Stomach smooth muscle (tissue), 2 donors: ENCODE data around the gene BCL2L15.

ENCODE experiments used
- H3K27ac ChIP-seq: one replicate; pipeline ENCODE4 v1.7.0; 2013; ENCODE audit warnings: mild to moderate bottlenecking, low read length, inconsistent platforms
- H3K27me3 ChIP-seq, 2 donors: one replicate each; pipeline ENCODE4 v1.7.0; 2013; ENCODE audit warnings: low read length in 2 of 2; ENCODE audit not compliant: insufficient read depth in 2 of 2, control insufficient read depth in 1 of 2
- H3K36me3 ChIP-seq, 2 donors: one replicate each; pipeline ENCODE4 v1.7.0; 2013; ENCODE audit warnings: low read length in 2 of 2; ENCODE audit not compliant: control insufficient read depth in 2 of 2, insufficient read depth in 2 of 2
- H3K4me1 ChIP-seq: one replicate; pipeline ENCODE4 v1.7.0; 2013; ENCODE audit warnings: low read length; ENCODE audit not compliant: control insufficient read depth, insufficient read depth
- H3K4me3 ChIP-seq, 2 donors: one replicate each; pipeline ENCODE4 v1.7.0; 2013; ENCODE audit warnings: low read length in 2 of 2
- H3K9ac ChIP-seq, 2 donors: one replicate each; pipeline ENCODE4 v1.7.0; 2013; ENCODE audit warnings: low read length in 2 of 2, mild to moderate bottlenecking in 1 of 2
- H3K9me3 ChIP-seq, 2 donors: one replicate each; pipeline ENCODE4 v1.7.0; 2013; ENCODE audit warnings: low read length in 2 of 2; ENCODE audit not compliant: control insufficient read depth in 2 of 2
- donor health status: healthy.
- donor health status: Pancreatic carcinoma.

BCL2L15 gene

DNA sequence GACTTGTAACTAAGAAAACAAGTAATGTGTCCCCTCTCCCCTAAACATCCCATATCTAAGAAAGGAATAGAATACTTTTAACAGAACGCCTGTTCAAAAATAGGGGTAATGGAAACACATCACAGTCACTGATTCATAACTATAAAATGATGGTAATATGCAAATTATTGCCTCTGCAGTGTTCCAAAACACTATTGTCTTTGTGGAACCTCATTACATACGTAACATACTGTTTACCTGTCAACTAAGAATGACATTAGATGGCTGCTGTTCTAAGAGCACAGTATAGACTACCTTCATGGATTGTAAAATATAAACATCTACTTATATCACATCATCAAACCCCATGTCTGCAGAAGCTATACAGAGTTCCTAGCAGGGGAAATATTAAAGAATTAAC lies 3.4 kb upstream of the BCL2L15 start:
- Histone ChIP-seq H3K9ac (no peak overlapping the region), H3K27ac (no peak overlapping the region), H3K4me1 (no peaks in the 10 kb centered on the region), H3K27me3 (no peaks in the 10 kb centered on the region), H3K36me3 (peaks cover 0 to 6% of the 10 kb centered on the region in 2 donors), H3K4me3 (no peak overlapping the region), H3K9me3 (no peaks in the 10 kb centered on the region)

DNA sequence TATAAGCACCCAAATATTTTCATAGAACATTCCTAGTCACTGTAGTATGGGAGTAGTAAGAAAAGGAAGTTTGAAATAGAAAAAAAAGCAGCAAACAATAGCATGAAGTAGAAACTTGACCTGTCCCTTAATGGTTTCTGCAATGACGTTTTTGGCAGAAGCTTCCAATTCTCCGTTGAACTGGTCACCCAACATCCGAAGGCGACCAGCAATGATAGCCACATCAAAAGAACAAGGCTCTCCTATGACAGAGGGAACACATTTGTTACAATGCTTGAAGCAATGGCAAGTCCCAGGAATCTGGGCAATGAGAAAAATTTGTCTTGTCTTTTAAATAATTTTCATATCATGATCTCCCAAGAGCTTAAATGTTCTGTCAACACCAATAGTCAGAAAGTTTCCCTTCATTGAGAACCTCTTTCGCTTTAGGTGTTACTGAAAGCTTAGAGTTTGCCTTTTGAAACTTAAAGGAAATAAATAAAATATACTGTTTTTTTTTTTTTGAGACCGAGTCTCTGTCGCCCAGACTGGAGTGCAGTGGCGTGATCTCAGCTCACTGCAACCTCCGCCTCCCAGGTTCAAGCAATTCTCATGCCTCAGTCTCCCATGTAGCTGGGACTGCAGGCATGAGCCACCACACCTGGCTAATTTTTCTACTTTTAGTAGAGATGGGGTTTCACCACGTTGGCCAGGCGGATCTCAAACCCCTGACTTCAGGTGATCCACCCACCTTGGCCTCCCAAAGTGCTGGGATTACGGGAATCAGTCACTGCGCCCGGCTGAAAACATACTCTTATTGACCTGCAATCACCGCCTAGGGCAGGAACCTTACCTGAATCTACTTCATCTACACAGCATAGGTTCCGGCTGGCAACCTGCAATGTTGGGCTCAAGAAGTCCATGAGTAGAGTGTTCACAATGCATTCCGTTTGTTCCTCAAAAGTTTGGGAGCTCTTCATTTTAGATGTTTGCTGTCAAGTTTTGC lies 672 bp downstream of the BCL2L15 start:
- no peak overlapping the region for H3K27ac ChIP-seq
- no peaks in the 10 kb centered on the region for H3K4me1 ChIP-seq
- H3K27me3 ChIP-seq = no peaks in the 10 kb centered on the region
- H3K9ac ChIP-seq = no peak overlapping the region
- no peaks in the 10 kb centered on the region for H3K36me3 ChIP-seq
- no peak overlapping the region for H3K4me3 ChIP-seq
- no peaks in the 10 kb centered on the region for H3K9me3 ChIP-seq

DNA sequence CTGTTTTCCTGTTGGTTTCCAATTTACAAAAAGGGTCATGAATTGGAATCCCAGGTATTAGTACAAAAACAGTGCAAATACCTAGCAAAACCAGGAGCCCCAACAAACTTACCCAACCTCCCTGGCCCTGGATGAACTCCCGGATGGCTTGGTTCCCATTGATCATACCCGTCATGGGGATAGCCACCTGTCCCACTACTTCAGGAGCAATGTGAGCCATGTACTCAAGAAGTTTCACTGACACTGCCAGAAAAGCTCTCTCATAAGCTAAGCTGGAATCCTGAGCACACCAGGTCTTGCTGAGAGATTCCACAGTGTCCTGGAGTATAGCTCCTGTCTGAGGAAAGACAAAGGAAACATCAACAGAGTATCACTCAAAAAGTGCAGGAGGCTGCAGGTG lies 5.7 kb downstream of the BCL2L15 start:
- no peaks in the 10 kb centered on the region for H3K4me1 ChIP-seq
- H3K9me3 ChIP-seq = no peaks in the 10 kb centered on the region
- no peaks in the 10 kb centered on the region for H3K27me3 ChIP-seq
- H3K36me3 ChIP-seq = no peaks in the 10 kb centered on the region
- no peak overlapping the region for H3K4me3 ChIP-seq
- no peak overlapping the region for H3K9ac ChIP-seq
- H3K27ac ChIP-seq = no peak overlapping the region

DNA sequence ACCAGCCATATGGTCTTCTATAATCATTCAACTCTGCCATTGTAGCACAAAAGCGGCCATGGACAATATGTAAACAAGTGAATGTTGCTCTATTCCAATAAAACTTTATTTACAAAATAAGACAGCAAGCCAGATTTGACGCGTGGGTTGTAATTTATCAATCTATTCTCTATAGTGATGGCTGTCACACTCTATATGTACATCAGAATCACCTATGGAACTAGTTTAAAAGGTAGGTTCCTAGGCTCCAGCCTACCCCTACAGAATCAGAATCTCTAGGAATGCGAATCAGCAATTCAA lies 7.7 kb downstream of the BCL2L15 start:
- no peaks in the 10 kb centered on the region for H3K4me1 ChIP-seq
- no peak overlapping the region for H3K4me3 ChIP-seq
- no peak overlapping the region for H3K27ac ChIP-seq
- no peak overlapping the region for H3K9ac ChIP-seq
- H3K36me3 ChIP-seq = no peaks in the 10 kb centered on the region
- H3K9me3 ChIP-seq = no peaks in the 10 kb centered on the region
- H3K27me3 ChIP-seq = no peaks in the 10 kb centered on the region

DNA sequence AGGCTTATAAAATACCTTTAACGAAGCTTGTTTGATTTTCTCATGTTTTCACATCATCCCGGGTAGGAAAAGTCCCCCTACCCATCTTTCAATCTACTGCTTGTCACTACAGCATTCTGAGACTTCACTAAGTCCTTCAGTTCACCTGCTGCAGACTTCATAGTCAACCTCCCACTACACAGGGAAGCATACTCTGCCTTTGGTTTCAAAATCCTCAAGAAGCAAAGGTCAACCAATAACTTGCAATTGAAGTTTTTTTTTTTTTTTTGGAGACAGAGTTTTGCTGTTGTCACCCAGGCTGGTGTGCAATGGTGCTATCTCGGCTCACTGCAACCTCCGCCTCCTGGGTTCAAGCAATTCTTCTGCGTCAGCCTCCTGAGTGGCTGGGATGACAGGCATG lies 11.2 kb downstream of the BCL2L15 start:
- Histone ChIP-seq H3K36me3 (no peaks in the 10 kb centered on the region), H3K9ac (no peak overlapping the region), H3K9me3 (no peaks in the 10 kb centered on the region), H3K4me1 (no peaks in the 10 kb centered on the region), H3K4me3 (no peak overlapping the region), H3K27ac (no peak overlapping the region), H3K27me3 (no peaks in the 10 kb centered on the region)

DNA sequence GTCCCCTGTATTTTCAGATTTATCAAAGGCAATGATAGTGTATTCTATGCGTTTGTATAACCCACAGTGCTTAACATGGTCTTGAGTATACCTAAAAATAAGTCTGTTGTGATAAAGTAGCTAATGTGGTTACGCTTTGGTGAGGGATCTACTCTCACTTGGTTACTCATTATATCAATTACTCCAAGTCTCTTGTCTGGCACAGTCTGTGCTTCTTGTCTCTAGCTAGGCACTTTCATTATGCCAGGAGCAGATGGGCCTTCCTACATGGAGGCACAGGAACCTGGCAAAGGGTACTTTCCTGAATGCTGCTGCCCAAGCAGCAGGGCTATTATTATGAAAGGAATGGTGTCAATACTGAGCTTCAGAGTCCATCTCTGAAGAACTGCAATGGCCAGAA lies 11.7 kb downstream of the BCL2L15 start:
- no peaks in the 10 kb centered on the region for H3K9me3 ChIP-seq
- no peaks in the 10 kb centered on the region for H3K27me3 ChIP-seq
- no peaks in the 10 kb centered on the region for H3K4me1 ChIP-seq
- no peak overlapping the region for H3K9ac ChIP-seq
- no peak overlapping the region for H3K27ac ChIP-seq
- H3K4me3 ChIP-seq = no peak overlapping the region
- no peaks in the 10 kb centered on the region for H3K36me3 ChIP-seq

DNA sequence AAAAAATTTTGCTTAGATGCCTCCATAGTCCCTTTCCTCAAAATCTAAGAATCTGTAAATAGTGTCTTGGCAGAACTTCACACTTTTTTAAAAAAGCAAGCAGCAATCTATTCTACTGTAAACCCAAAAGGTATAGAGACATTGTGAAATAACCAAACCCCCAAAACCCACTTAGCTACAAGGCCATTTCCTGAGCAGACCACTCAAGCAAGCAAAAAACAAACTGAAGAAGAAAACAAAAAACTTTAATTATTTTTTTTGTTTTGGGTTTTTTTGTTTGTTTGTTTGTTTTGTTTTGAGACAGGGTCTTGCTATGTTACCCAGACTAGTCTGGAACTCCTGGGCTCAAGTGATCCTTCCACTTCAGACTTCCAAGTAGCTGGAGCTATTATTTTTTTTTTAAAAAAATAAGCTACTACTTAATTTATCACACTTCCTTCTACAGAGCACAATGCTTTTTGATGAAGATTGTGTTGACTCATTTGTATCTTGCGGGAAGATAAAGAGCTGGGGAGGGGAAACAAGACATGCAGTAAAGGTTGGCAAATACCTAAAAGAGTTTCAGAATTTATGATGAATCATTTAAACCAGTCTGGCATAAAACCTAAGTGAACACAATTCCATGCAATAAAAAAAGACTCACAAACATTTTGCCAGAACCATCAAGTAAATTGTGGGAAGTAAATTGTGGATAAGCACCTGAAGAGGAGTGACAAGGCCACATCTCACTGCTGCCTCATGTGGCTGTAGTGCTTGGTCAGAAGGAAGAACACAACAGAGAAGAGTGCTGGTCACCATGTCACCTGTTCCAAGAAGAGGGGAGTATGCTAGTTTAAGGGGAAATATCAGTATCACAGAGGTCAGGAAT lies 13.1 kb downstream of the BCL2L15 start:
- Histone ChIP-seq H3K9me3 (no peaks in the 10 kb centered on the region), H3K36me3 (no peaks in the 10 kb centered on the region), H3K4me3 (no peak overlapping the region), H3K9ac (no peak overlapping the region), H3K27ac (no peak overlapping the region), H3K27me3 (no peaks in the 10 kb centered on the region), H3K4me1 (no peaks in the 10 kb centered on the region)

DNA sequence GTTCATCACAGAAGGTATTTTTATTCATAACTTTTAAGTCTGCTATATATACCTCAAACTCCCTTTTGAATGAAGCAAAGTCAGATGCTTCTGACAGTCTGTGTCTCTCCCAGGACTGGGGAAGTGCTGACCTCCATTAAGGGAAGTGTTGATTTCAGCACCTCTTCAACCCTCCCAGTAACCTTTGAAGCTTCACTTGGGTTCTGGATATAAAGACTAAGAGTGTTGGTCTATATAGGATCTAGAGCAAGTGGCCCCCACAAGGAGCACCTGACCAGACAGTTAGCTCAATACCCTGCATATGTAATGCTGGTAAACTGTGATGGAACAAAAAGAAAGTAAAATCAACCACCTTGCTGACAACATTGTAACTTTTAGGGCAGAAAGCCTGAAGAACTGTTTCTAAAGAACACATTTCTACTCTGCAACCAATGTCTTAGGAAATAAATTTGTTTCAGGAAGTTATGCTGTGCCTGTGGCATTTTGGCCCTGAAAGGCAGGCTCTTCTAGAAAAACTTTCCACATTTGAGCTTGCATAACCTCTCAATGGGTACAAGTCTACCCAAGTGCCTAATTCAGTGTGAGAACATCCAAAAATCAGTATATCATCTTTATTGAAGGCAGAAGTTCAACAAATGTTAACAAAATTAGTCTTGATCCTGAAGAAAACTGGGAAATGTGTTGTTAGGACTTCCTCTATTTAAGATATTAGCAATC lies 15.0 kb downstream of the BCL2L15 start:
- Histone ChIP-seq H3K9me3 (no peaks in the 10 kb centered on the region), H3K9ac (no peak overlapping the region), H3K4me1 (no peaks in the 10 kb centered on the region), H3K27ac (no peak overlapping the region), H3K27me3 (no peaks in the 10 kb centered on the region), H3K36me3 (no peaks in the 10 kb centered on the region), H3K4me3 (no peak overlapping the region)

DNA sequence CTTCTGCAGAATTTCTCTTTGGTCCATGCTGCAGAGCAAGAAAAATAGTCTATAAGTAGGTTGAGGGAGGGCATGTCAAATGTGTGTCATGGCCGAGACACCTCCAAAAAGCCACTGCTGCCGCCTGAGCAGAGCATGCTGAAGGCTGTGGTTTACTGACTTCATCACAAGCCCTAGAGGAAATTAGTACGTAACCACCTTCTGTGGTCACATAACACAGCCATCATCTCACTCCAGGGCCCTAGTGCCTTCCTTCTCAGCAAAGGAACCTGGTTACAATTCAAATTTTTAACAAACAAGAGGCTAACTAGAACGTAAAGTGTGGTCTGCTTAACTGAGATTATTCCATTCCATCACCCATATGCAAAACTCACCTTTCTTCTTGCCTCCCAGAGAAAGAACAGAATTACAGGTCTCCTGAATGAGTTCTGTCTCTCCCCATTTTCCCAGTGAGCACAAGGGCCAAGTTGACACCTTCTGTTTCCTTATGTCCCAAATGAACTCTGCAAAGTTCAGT lies 15.7 kb downstream of the BCL2L15 start, which contains the start of gene PTPN22:
PTPN22 (minus strand) TSS at position 116 of the 517 bp plus-strand sequence.
- no peaks in the 10 kb centered on the region for H3K27me3 ChIP-seq
- no peak within 1 kb of the TSS for H3K9ac ChIP-seq
- H3K9me3 ChIP-seq = no peaks in the 10 kb centered on the region
- no peaks in the 10 kb centered on the region for H3K4me1 ChIP-seq
- H3K4me3 ChIP-seq = no peak within 1 kb of the TSS
- H3K27ac ChIP-seq = no peak within 1 kb of the TSS
- H3K36me3 ChIP-seq = no peaks in the 10 kb centered on the region

DNA sequence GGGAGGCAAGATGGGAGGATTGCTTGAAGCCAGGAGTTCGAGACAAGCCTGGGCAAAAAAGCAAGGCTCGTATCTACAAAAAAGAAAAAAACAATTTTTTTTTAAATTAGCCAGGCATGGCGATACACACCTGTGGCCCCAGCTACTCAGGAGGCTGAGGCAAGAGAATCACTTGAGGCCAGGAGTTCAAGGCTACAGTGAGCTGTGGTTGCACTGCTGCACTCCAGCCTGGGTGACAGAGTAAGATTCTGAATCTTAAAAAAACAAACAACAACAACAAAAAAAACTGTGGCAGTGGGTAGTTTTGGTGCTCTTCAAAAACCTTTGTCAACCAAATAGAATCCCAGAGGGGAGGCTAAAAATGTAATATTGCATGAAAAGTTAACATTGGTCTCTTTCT lies 16.6 kb downstream of the BCL2L15 start:
- no peak overlapping the region for H3K27ac ChIP-seq
- no peaks in the 10 kb centered on the region for H3K4me1 ChIP-seq
- H3K9me3 ChIP-seq = no peaks in the 10 kb centered on the region
- no peaks in the 10 kb centered on the region for H3K36me3 ChIP-seq
- H3K9ac ChIP-seq = no peak overlapping the region
- no peak overlapping the region for H3K4me3 ChIP-seq
- no peaks in the 10 kb centered on the region for H3K27me3 ChIP-seq
